ENCODE results near the gene SDK2.

DNA sequence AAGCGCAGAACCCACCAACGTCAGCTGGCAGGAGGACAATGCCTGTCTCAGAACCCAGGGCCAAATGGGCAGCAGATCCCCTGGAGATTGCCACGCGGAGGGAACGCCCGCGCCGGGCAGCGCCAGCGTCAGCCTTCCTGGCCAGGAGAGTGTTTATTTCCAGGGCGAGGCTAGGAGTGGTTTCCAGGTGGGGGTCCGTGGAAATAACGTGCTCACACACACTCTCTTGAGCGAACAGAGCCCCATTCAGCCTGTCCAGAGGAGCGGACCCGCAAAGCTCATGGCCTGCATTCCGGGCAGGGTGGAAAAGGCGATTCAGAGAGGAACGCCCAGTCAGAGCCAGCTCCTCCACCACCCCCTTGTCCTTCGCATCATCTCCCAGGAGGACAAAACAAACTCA, 40.3 kb downstream of the SDK2 start:
- TF ChIP-seq, protein P1, sequence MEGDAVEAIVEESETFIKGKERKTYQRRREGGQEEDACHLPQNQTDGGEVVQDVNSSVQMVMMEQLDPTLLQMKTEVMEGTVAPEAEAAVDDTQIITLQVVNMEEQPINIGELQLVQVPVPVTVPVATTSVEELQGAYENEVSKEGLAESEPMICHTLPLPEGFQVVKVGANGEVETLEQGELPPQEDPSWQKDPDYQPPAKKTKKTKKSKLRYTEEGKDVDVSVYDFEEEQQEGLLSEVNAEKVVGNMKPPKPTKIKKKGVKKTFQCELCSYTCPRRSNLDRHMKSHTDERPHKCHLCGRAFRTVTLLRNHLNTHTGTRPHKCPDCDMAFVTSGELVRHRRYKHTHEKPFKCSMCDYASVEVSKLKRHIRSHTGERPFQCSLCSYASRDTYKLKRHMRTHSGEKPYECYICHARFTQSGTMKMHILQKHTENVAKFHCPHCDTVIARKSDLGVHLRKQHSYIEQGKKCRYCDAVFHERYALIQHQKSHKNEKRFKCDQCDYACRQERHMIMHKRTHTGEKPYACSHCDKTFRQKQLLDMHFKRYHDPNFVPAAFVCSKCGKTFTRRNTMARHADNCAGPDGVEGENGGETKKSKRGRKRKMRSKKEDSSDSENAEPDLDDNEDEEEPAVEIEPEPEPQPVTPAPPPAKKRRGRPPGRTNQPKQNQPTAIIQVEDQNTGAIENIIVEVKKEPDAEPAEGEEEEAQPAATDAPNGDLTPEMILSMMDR (IDR thresholded peaks at IDR 0.05): no peak
- no peak for TF ChIP-seq POLR2A (IDR thresholded peaks at IDR 0.05; ENCODE audit: low read length)

Data from A549 (cell line).